Panc1 (cell line): ENCODE results near the gene TSHZ2.

Experiments
- POLR2AphosphoS5 ChIP-seq: IDR thresholded peaks from 2 replicates; pipeline ENCODE4 v1.6.1; 2012; ENCODE audit warnings: mild to moderate bottlenecking, low read depth, low read length, moderate library complexity
- TF ChIP-seq, protein P1 (sequence below): fragments of 450-650 bp; IDR thresholded peaks from 2 replicates; pipeline ENCODE4 v1.5.1; 2017; ENCODE audit warnings: mild to moderate bottlenecking

DNA sequence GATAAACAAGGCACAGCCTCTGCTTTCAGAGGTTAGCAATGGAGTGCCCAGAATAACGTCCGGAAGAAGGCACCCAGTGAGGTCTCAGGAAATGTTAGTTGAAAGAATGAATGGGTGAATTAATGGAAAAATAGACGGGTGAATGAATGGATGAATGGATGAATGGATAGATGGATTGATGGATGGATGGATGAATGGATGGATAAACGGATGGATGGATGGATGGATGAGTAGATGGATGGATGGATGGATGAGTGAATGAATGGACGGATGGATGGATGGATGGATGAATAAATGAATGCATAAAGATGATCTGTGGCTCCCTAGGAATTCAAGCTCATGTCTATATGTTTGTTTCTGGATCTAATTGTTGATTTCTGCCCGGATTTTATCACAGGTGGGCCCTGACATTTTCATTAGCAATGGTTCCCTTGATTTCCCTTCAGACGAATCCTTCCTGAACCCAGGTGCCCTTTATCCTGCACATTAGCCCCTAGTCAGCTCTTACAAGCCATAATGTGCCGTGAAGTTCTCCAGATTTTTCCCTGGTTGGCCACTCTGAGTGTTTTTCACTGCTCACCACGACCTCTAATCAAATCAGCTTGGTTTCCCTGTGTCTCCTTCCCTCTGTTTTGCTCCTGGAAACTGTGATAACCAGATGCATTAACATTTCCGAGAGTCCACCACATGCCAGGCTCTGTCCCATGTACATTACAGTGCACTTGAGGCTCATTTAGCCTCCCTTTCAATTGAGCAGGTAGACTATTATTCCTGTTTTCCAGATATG is 22.2 kb downstream of the TSHZ2 start:
- TF ChIP-seq, protein P1, sequence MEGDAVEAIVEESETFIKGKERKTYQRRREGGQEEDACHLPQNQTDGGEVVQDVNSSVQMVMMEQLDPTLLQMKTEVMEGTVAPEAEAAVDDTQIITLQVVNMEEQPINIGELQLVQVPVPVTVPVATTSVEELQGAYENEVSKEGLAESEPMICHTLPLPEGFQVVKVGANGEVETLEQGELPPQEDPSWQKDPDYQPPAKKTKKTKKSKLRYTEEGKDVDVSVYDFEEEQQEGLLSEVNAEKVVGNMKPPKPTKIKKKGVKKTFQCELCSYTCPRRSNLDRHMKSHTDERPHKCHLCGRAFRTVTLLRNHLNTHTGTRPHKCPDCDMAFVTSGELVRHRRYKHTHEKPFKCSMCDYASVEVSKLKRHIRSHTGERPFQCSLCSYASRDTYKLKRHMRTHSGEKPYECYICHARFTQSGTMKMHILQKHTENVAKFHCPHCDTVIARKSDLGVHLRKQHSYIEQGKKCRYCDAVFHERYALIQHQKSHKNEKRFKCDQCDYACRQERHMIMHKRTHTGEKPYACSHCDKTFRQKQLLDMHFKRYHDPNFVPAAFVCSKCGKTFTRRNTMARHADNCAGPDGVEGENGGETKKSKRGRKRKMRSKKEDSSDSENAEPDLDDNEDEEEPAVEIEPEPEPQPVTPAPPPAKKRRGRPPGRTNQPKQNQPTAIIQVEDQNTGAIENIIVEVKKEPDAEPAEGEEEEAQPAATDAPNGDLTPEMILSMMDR: no peak
- no peak for TF ChIP-seq POLR2AphosphoS5
